Stimulated activated CD8-positive, alpha-beta memory T cell treated with anti-CD3 and anti-CD28 coated beads, Interleukin-7, amount 100 ng/mL, for 1 hour (primary cell): ENCODE data around the gene KRTAP5-9.
"Not testable (repeated sequence)": the region's sequence is repeated elsewhere in the genome, so short reads cannot be mapped to it uniquely, and the experiment has no call there.

Experiments used
- DNase-seq, 2 donors: peaks; one replicate each; pipeline ENCODE4 v3.0.0-alpha.2; 2020; ENCODE audit warnings: low read depth in 2 of 2

KRTAP5-9 gene

GRCh38 chr11:71534711-71535608 lies 13.3 kb upstream of the KRTAP5-9 start:
- DNase-seq = not testable (repeated sequence)

- DNase-seq = no peak
These were observed 12.4 kb upstream of the KRTAP5-9 start for GRCh38 chr11:71535825-71536224.

- DNase-seq = no peak
These were observed 10.7 kb upstream of the KRTAP5-9 start for GRCh38 chr11:71537537-71537936.

- DNase-seq = not testable (repeated sequence)
These were observed 10.1 kb upstream of the KRTAP5-9 start, which contains the start of gene KRTAP5-8 for GRCh38 chr11:71537977-71538665. Gene KRTAP5-8 (plus strand): TSS chr11:71538025. CDS start chr11:71538056, 31 bp downstream.

- DNase-seq = no peak
These were observed 9.6 kb upstream of the KRTAP5-9 start for GRCh38 chr11:71538666-71538990.

- no peak for DNase-seq
These were observed 9.2 kb upstream of the KRTAP5-9 start for GRCh38 chr11:71539017-71539416.

- DNase-seq = not testable (repeated sequence)
These were observed 8.2 kb upstream of the KRTAP5-9 start for GRCh38 chr11:71539971-71540370.

GRCh38 chr11:71540521-71541304 lies 7.5 kb upstream of the KRTAP5-9 start:
- DNase-seq = not testable (repeated sequence)

- no peak for DNase-seq
These were observed 5.8 kb upstream of the KRTAP5-9 start for GRCh38 chr11:71542382-71542781.

GRCh38 chr11:71542879-71543777 lies 5.1 kb upstream of the KRTAP5-9 start:
- DNase-seq = no peak

- no peak for DNase-seq
These were observed 4.4 kb upstream of the KRTAP5-9 start for GRCh38 chr11:71543866-71544265.

GRCh38 chr11:71544525-71545214 lies 3.5 kb upstream of the KRTAP5-9 start:
- no peak for DNase-seq

GRCh38 chr11:71545405-71545966 lies 2.7 kb upstream of the KRTAP5-9 start:
- no peak for DNase-seq

- no peak for DNase-seq
These were observed 514 bp downstream of the KRTAP5-9 start for GRCh38 chr11:71548716-71549151.

- no peak for DNase-seq
These were observed 3.5 kb downstream of the KRTAP5-9 start for GRCh38 chr11:71551711-71552110.

- DNase-seq = no peak
These were observed 6.8 kb downstream of the KRTAP5-9 start for GRCh38 chr11:71554996-71555395.

- DNase-seq = no peak
These were observed 7.3 kb downstream of the KRTAP5-9 start for GRCh38 chr11:71555508-71555907.

GRCh38 chr11:71556018-71556417 lies 7.8 kb downstream of the KRTAP5-9 start:
- no peak for DNase-seq

GRCh38 chr11:71557257-71557656 lies 9.0 kb downstream of the KRTAP5-9 start:
- no peak for DNase-seq

- DNase-seq = no peak
These were observed 10.8 kb downstream of the KRTAP5-9 start for GRCh38 chr11:71558996-71559395.
